CD14-positive monocyte (primary cell): ENCODE measurements around the gene SLC45A3. TPM values are rescaled to one million over a fixed set of nuclear protein-coding genes. Genes with fewer than 3 reads are reported as not detected.

ENCODE experiments used
- DNase-seq, 3 donors: peaks; one replicate each; pipeline ENCODE4 v3.0.0-alpha.2; 2011 to 2022
- H2AFZ ChIP-seq: 2 replicates; pipeline ENCODE4 v1.6.0; 2012; ENCODE audit warnings: mild to moderate bottlenecking, low read depth, low read length, inconsistent platforms; ENCODE audit not compliant: insufficient read depth, poor library complexity, severe bottlenecking
- H3K27ac ChIP-seq, 2 donors: 1 replicate in 1 of 2; 2 replicates in 1 of 2; pipeline ENCODE4 v1.5.1; 2012 to 2013; ENCODE audit warnings: low read length in 2 of 2, control low read depth in 1 of 2, inconsistent platforms in 1 of 2, low read depth in 1 of 2, mild to moderate bottlenecking in 1 of 2
- H3K27me3 ChIP-seq, 2 donors: one replicate each; pipeline versions ENCODE4 v1.6.0 to v1.6.1; 2011 to 2013; ENCODE audit warnings: low read length in 2 of 2; ENCODE audit not compliant: control insufficient read depth in 2 of 2, insufficient read depth in 2 of 2
- H3K36me3 ChIP-seq, 2 donors: replicated peaks in 1 of 2; 1 replicate in 1 of 2; 2 replicates in 1 of 2; pipeline versions ENCODE4 v1.5.1 to v1.6.1; 2012 to 2013; ENCODE audit warnings: low read length in 2 of 2, control low read depth in 1 of 2, inconsistent platforms in 1 of 2, mild to moderate bottlenecking in 1 of 2; ENCODE audit not compliant: insufficient read depth in 2 of 2, control insufficient read depth in 1 of 2
- H3K4me1 ChIP-seq, 2 donors: 1 replicate in 1 of 2; 2 replicates in 1 of 2; pipeline versions ENCODE4 v1.5.1 to v1.6.1; 2012 to 2013; ENCODE audit warnings: low read length in 2 of 2, control low read depth in 1 of 2, inconsistent platforms in 1 of 2, mild to moderate bottlenecking in 1 of 2, moderate library complexity in 1 of 2; ENCODE audit not compliant: insufficient read depth in 2 of 2, control insufficient read depth in 1 of 2
- H3K4me2 ChIP-seq: replicated peaks from 2 replicates; pipeline ENCODE3; 2012; ENCODE audit warnings: low read length, moderate library complexity, mild to moderate bottlenecking; ENCODE audit not compliant: poor library complexity, severe bottlenecking; ENCODE audit errors: extremely low read depth
- H3K4me3 ChIP-seq, 3 experiments: fragments of 200-600 bp in 1 of 3; sonication (generic) in 1 of 3; replicated peaks in 1 of 3; 1 replicate in 2 of 3; 2 replicates in 1 of 3; pipeline ENCODE4 v1.5.1; 2011 to 2013; ENCODE audit warnings: low read length in 3 of 3, mild to moderate bottlenecking in 3 of 3, control low read depth in 2 of 3, low read depth in 2 of 3, inconsistent platforms in 1 of 3, moderate library complexity in 1 of 3
- H3K79me2 ChIP-seq: 2 replicates; pipeline ENCODE4 v1.6.0; 2012; ENCODE audit warnings: mild to moderate bottlenecking, control low read depth, inconsistent platforms, low read length, moderate library complexity; ENCODE audit not compliant: insufficient read depth
- H3K9ac ChIP-seq: 2 replicates; pipeline ENCODE4 v1.6.0; 2017; ENCODE audit warnings: low read length, mild to moderate bottlenecking; ENCODE audit not compliant: insufficient read depth, poor library complexity, severe bottlenecking
- H3K9me3 ChIP-seq, 2 donors: replicated peaks in 1 of 2; 1 replicate in 1 of 2; 2 replicates in 1 of 2; pipeline versions ENCODE4 v1.5.1 to v1.6.1; 2012 to 2013; ENCODE audit warnings: low read length in 2 of 2, control low read depth in 1 of 2; ENCODE audit not compliant: control insufficient read depth in 1 of 2, insufficient read depth in 1 of 2
- H4K20me1 ChIP-seq: 2 replicates; pipeline ENCODE4 v1.6.0; 2012; ENCODE audit warnings: mild to moderate bottlenecking, low read length, control low read depth, moderate library complexity; ENCODE audit not compliant: insufficient read depth
- H3K27ac Mint-ChIP-seq, 7 donors: one replicate each; pipeline ENCODE4 v1.8.0; 2020; ENCODE audit warnings: mild to moderate bottlenecking in 7 of 7, mixed read lengths in 7 of 7, moderate library complexity in 6 of 7, inconsistent platforms in 2 of 7
- H3K27me3 Mint-ChIP-seq, 3 donors: one replicate each; pipeline ENCODE4 v1.8.0; 2021 to 2022; ENCODE audit warnings: low read depth in 3 of 3, mild to moderate bottlenecking in 3 of 3, mixed read lengths in 3 of 3, moderate library complexity in 3 of 3, inconsistent platforms in 1 of 3
- H3K36me3 Mint-ChIP-seq, 2 donors: one replicate each; pipeline ENCODE4 v1.8.0; 2020; ENCODE audit warnings: mixed read lengths in 2 of 2, inconsistent platforms in 1 of 2, mild to moderate bottlenecking in 1 of 2
- H3K4me1 Mint-ChIP-seq: one replicate; pipeline ENCODE4 v1.8.0; 2020; ENCODE audit warnings: mild to moderate bottlenecking, mixed read lengths
- H3K4me3 Mint-ChIP-seq, 2 donors: one replicate each; pipeline ENCODE4 v1.8.0; 2020; ENCODE audit warnings: mild to moderate bottlenecking in 2 of 2, mixed read lengths in 2 of 2, moderate library complexity in 1 of 2
- H3K9me3 Mint-ChIP-seq, 7 donors: one replicate each; pipeline ENCODE4 v1.8.0; 2020 to 2022; ENCODE audit warnings: mixed read lengths in 7 of 7, mild to moderate bottlenecking in 6 of 7, moderate library complexity in 6 of 7, inconsistent platforms in 2 of 7
- WGBS: methylation state at CpG from one replicate; pipeline ENCODE4 v1.1.5; 2013; ENCODE audit warnings: missing lambda C conversion rate; ENCODE audit not compliant: insufficient coverage; 5-methylcytosine and 5-hydroxymethylcytosine counted together
- intact Hi-C, 2 donors: fragments of 100-400 bp; cut with micrococcal nuclease; formaldehyde crosslinking; loops; one replicate each; pipeline versions ENCODE4 v1.15.0 to v1.15.1; 2023
- polyA plus RNA-seq, 3 donors: library from polyadenylated mRNA; depleted of rRNA in 1 of 3; unstranded in 2 of 3; stranded (reverse) in 1 of 3; fragments of 300-500 nt in 2 of 3; fragments of >200 nt in 1 of 3; fragmentation: Illumina TruSeq in 2 of 3; gene quantifications; 1 replicate in 2 of 3; 2 replicates in 1 of 3; pipeline ENCODE4 v1.2.3, GENCODE V29; 2012 to 2021
- TF ChIP-seq, protein P1 (sequence below): fragments of 200-600 bp; IDR thresholded peaks from one replicate; pipeline ENCODE4 v1.8.0; 2022; ENCODE audit warnings: antibody characterized with exemption, mild to moderate bottlenecking

The SLC45A3 gene
- polyA plus RNA-seq, 3 donors, result 0.11 to 0.61 TPM; not detected in 1

DNA sequence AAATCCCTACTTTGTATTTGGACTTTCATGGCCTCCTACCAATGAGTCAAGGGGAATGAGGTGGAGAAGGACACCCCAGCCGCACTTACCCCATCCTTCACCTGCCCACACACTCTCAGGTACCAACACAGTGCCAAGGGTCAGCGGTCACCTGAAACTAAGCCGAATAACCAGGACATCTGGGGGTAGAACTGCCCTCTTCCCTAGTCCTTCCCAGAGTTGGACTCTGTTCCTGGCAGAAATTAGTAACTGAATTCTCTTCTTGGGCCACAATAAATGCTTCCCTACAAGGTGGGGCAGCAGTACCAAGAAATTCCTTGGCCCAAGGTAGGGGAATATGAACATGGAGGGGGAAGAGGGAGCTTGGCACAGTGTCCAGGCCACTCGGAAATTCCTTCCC lies 7.3 kb downstream of the SLC45A3 start:
- no peaks in the 10 kb centered on the region for H3K36me3 Mint-ChIP-seq
- H3K4me2 ChIP-seq, result no peak overlapping the region
- H3K4me3 ChIP-seq, result no peak overlapping the region
- no peak for DNase-seq
- no peaks in the 10 kb centered on the region for H3K9me3 ChIP-seq
- WGBS, result 86% methylated on average over 2 of the region's 4 CpGs
- H2AFZ ChIP-seq, result no peak overlapping the region
- H3K27me3 ChIP-seq, result no peaks in the 10 kb centered on the region
- H3K79me2 ChIP-seq, result no peaks in the 10 kb centered on the region
- no peak overlapping the region for H3K4me3 Mint-ChIP-seq
- intact Hi-C loops, result no loop called here
- H3K9ac ChIP-seq, result no peak overlapping the region
- no peak overlapping the region for H3K27ac ChIP-seq
- H4K20me1 ChIP-seq, result no peaks in the 10 kb centered on the region
- H3K4me1 Mint-ChIP-seq, result peaks cover 36% of the 10 kb centered on the region
- H3K27me3 Mint-ChIP-seq, result peaks cover 6 to 10% (median 8%) of the 10 kb centered on the region in 3 donors
- H3K4me1 ChIP-seq, result peaks cover 32 to 35% of the 10 kb centered on the region in 2 donors
- H3K27ac Mint-ChIP-seq, result no peak overlapping the region
- TF ChIP-seq, protein P1, sequence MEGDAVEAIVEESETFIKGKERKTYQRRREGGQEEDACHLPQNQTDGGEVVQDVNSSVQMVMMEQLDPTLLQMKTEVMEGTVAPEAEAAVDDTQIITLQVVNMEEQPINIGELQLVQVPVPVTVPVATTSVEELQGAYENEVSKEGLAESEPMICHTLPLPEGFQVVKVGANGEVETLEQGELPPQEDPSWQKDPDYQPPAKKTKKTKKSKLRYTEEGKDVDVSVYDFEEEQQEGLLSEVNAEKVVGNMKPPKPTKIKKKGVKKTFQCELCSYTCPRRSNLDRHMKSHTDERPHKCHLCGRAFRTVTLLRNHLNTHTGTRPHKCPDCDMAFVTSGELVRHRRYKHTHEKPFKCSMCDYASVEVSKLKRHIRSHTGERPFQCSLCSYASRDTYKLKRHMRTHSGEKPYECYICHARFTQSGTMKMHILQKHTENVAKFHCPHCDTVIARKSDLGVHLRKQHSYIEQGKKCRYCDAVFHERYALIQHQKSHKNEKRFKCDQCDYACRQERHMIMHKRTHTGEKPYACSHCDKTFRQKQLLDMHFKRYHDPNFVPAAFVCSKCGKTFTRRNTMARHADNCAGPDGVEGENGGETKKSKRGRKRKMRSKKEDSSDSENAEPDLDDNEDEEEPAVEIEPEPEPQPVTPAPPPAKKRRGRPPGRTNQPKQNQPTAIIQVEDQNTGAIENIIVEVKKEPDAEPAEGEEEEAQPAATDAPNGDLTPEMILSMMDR, result no peak
- no peaks in the 10 kb centered on the region for H3K9me3 Mint-ChIP-seq
- no peaks in the 10 kb centered on the region for H3K36me3 ChIP-seq

- Mint-ChIP-seq H3K4me3 (no peak overlapping the region), H3K4me1 (peaks cover 36% of the 10 kb centered on the region), H3K36me3 (no peaks in the 10 kb centered on the region), H3K27ac (peak overlapping the region in 1 of 7 donors; percentile 73), H3K27me3 (peaks cover 6 to 12% (median 9%) of the 10 kb centered on the region in 3 donors), H3K9me3 (no peaks in the 10 kb centered on the region)
- Histone ChIP-seq H3K27me3 (no peaks in the 10 kb centered on the region), H3K9me3 (no peaks in the 10 kb centered on the region), H3K27ac (no peak overlapping the region), H4K20me1 (no peaks in the 10 kb centered on the region), H3K4me2 (no peak overlapping the region), H3K9ac (no peak overlapping the region), H2AFZ (no peak overlapping the region), H3K79me2 (no peaks in the 10 kb centered on the region), H3K36me3 (no peaks in the 10 kb centered on the region), H3K4me3 (no peak overlapping the region), H3K4me1 (peaks cover 30 to 34% of the 10 kb centered on the region in 2 donors)
- no peak for DNase-seq
- WGBS, result 91% methylated on average over 4 of the region's 11 CpGs
- intact Hi-C loops, result no loop called here
- TF ChIP-seq, protein P1, result no peak
Observed at GRCh38 chr1:205672395-205672889, 7.9 kb downstream of the SLC45A3 start.
